ENCODE results near the gene PER1.

The PER1 gene

DNA sequence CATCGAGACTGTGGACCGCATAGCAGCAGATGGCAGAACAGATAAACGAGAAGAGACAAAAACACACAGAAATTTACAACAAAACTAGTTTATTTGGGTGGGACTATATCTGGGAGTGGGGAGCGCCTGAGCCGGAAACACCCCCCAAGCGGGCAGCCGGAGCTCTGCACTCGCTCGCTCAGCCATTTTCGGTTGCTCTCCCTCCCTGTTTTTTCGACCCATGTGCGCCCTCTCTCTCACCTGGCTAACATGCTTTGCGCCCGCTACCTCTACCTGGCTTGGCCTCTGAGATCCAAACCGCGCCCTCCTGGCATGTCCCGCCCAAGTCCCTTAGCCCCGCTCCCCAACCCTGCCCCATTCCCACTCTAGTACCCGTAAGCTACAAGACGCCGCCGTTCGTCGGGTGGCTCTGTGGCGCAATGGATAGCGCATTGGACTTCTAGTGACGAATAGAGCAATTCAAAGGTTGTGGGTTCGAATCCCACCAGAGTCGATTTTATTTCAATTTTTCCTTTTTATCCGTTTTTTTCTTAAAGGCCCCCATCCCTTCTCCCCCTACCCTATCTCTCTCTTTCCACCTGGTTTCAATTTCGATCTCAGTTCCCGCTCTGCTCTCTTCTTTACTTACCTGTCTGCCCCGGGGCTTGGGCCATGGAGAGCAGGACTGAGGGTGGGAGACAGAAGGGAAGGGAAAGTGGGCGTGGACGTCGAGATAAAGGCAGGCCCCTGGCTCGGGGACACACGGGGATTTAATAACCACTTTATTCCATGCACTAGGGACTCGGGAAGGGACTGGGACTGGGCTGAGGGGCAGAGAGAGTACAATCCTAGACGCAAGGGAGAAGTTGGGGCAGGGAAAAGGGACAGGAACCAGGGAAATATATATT is 31.4 kb downstream of the PER1 start:
- in situ Hi-C loops (cut with MboI; ENCODE audit: low pct_unique_long_range_greater_than_20kb, low sequenced_read_pairs, unreplicated experiment) = no loop called here
- peak; percentile 76 for DNase-seq (ENCODE audit: low spot score)
- TF ChIP-seq, protein P1, sequence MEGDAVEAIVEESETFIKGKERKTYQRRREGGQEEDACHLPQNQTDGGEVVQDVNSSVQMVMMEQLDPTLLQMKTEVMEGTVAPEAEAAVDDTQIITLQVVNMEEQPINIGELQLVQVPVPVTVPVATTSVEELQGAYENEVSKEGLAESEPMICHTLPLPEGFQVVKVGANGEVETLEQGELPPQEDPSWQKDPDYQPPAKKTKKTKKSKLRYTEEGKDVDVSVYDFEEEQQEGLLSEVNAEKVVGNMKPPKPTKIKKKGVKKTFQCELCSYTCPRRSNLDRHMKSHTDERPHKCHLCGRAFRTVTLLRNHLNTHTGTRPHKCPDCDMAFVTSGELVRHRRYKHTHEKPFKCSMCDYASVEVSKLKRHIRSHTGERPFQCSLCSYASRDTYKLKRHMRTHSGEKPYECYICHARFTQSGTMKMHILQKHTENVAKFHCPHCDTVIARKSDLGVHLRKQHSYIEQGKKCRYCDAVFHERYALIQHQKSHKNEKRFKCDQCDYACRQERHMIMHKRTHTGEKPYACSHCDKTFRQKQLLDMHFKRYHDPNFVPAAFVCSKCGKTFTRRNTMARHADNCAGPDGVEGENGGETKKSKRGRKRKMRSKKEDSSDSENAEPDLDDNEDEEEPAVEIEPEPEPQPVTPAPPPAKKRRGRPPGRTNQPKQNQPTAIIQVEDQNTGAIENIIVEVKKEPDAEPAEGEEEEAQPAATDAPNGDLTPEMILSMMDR (IDR thresholded peaks at IDR 0.05; ENCODE audit: extremely low read depth, insufficient read depth, missing control alignments) = peak; percentile 12

DNA sequence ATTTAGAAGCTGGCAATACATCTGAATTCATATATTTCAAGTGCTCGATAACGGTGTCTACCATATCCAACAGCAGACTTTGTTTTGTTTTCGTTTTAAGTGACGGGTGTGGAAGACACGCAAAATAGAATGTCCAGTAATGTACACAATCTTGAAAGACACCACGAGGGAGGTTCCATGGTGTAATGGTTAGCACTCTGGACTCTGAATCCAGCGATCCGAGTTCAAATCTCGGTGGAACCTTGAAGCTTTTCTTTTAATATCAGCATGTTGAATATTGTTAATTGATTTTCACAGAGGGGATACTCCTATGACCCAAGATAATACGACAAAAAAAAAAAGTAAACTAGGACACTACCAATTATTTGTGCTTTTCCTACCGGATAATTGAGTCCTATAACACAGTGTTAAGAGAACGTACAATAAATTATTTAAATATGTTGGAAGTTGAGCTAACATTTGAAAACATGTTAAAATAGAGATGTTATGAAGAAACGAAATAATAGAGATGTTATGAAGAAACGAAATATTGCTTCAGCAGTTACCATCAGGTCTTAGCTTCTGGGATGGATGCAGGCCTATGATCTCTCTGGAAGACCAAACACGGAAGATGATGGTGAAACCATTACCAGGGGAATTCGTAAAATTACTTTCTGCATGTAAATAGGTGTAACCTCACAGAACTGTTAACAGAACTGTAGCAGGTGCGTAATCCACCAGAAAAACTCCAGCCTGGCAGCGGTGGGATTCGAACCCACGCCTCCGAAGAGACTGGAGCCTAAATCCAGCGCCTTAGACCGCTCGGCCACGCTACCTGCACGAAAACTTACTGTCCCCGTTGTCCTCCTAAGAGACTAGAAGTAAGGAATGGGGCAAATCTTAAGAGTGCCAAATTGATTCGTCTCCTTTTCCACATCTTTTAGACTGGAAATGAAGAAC is 32.4 kb downstream of the PER1 start:
- TF ChIP-seq, protein P1 (IDR thresholded peaks at IDR 0.05; ENCODE audit: extremely low read depth, insufficient read depth, missing control alignments) = no peak
- in situ Hi-C loops (cut with MboI; ENCODE audit: low pct_unique_long_range_greater_than_20kb, low sequenced_read_pairs, unreplicated experiment) = no loop called here
- DNase-seq (ENCODE audit: low spot score) = peak; percentile 79

DNA sequence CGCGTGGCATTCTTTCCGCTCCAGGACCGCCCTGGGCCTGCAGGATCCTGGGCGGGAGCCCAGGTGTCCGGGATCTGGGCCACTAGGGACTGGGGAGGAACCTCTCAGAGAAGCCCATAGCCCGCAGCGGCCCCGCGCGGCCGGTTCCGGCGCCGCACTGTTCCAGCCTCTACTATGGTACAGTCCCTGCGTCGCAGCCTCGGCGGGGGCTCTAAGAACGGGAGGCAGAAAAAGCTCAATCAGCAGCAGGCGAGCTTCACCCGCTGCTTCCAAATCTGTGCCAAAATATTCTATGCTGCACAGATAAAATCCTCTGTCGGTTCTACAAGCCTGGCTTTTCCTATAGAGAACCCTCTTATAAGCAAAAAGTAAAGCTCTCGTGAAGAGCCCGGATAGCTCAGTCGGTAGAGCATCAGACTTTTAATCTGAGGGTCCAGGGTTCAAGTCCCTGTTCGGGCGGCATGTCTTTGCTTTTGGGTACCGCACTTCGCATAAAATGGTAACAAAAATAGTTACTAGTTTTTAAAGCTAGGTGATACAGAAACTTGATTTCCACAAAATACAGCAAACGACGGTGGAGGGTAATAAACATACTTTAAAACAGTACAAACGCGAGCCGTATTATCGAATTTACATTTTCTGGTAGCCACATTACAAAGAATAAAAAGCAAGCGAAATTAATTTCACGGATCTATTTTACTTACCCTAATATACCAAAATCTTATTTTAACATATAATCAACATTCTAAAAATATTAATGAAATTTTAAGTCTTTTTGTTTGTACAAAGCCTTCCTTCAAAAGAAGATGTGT is 33.2 kb downstream of the PER1 start:
- DNase-seq (ENCODE audit: low spot score) = peak; percentile 87
- in situ Hi-C loops (cut with MboI; ENCODE audit: low pct_unique_long_range_greater_than_20kb, low sequenced_read_pairs, unreplicated experiment) = no loop called here
- TF ChIP-seq, protein P1 (IDR thresholded peaks at IDR 0.05; ENCODE audit: extremely low read depth, insufficient read depth, missing control alignments) = peak; percentile 82

DNA sequence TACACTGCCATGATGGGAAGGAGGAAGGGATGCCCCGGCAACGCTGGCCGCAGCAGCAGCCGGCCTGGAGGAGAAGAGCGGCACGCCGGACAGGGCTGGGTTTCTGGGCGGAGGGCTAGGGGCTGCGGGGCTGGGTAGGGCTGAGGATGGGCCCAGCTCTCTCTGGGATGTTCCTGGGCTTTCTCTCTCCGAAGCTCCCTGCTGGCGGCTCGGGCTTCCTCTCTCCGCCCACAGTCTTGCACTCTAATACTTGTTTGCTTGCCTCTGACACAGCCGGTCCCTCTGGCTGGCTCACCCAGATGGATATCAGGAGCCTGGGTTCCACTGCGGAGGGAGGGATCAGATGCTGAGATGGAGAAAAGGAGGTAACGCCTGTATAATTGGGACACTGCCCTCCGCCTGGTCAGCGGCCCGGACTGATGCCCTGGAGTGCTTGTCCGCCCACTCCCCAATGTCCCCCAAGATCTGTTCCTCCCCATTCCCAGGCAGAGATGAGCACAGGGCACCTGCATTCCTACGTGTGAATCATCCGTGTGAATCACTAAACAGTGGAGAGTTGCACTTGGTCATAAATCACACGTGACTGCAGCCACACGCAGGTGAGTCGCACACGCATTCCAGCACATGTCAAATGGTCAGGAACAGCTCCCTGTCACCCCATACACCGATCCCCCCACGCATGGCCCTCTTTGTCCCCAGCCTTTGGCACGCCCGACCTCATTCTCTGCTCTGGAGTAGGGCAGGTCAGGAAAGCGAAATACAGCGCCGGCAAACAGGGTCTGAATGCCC is 34.0 kb downstream of the PER1 start, which contains the start of gene ALOXE3:
Gene ALOXE3, minus strand, starts transcription at position 535 of the 789 bp plus-strand sequence. Its CDS starts 524 bp downstream, at position 11.
- in situ Hi-C loops (cut with MboI; ENCODE audit: low pct_unique_long_range_greater_than_20kb, low sequenced_read_pairs, unreplicated experiment) = no loop called here
- DNase-seq (ENCODE audit: low spot score) = no peak
- TF ChIP-seq, protein P1 (IDR thresholded peaks at IDR 0.05; ENCODE audit: extremely low read depth, insufficient read depth, missing control alignments) = no peak

DNA sequence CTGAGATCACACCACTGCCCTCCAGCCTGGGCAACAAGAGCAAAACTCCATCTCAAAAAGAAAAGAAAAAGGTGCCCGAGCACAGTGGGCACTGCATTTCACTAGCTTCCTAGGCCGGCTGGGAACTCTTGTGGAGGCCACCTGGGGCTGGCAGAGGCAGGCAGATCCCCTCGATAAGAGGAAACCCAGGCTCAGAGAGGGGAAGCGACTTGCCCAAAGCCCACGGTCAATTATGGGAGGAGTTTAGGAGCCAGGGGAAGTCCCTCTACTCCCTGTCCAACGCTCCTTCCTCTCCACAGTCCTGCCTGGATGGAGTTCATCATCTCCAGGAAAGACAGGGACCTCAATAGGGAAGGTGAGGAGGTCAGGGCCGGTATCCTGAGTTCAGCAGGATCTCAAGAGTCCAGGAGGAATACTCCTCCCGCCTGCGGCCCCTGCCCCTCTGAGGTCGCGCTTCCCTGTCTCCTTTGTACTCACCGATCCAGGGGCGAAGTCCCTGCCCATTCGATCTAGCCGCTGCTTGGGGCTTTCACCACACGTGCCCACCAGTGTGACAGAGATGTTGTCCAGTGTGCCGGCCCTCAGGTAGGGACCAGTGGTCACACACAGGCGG is 34.7 kb downstream of the PER1 start:
- DNase-seq (ENCODE audit: low spot score) = no peak
- TF ChIP-seq, protein P1 (IDR thresholded peaks at IDR 0.05; ENCODE audit: extremely low read depth, insufficient read depth, missing control alignments) = no peak
- in situ Hi-C loops (cut with MboI; ENCODE audit: low pct_unique_long_range_greater_than_20kb, low sequenced_read_pairs, unreplicated experiment) = no loop called here
